B cell (primary cell): ENCODE results near the gene MEGF11.

Source experiments
- CTCF ChIP-seq: fragments of 200-600 bp; IDR thresholded peaks from one replicate; pipeline ENCODE4 v1.8.0; 2022; ENCODE audit warnings: antibody characterized with exemption, mild to moderate bottlenecking
- EZH2 ChIP-seq: IDR thresholded peaks from 2 replicates; pipeline ENCODE4 v1.6.1; 2012; ENCODE audit warnings: borderline replicate concordance, low read depth, mild to moderate bottlenecking, moderate library complexity, low read length; ENCODE audit not compliant: insufficient read depth, poor library complexity, severe bottlenecking

- TF ChIP-seq CTCF, result no peak
- TF ChIP-seq EZH2, result no peak
Measured at GRCh38 chr15:65952391-65953053, 301.0 kb downstream of the MEGF11 start.
